Keratinocyte (primary cell): ENCODE data around the gene ITGB2. TPM values are rescaled to one million over a fixed set of nuclear protein-coding genes. Genes with fewer than 3 reads are reported as not detected.
A peak's percentile ranks its signal among the peaks of the same experiment; 100 is the strongest.

Experiments used
- DNase-seq: peaks from one replicate; pipeline ENCODE4 v3.0.0-alpha.2; 2011; ENCODE audit warnings: low read depth, missing footprints, low spot score
- FAIRE-seq: peaks from 2 replicates; lab custom pipeline; 2011; peaks lifted over from hg19 to GRCh38; lab: Jason Lieb, UNC
- H2AFZ ChIP-seq: 2 replicates; pipeline ENCODE4 v1.6.0; 2012; ENCODE audit warnings: low read length, control low read depth, inconsistent platforms; ENCODE audit not compliant: control insufficient read depth
- H3K27ac ChIP-seq: 2 replicates; pipeline ENCODE4 v1.5.1; 2011; ENCODE audit warnings: low read length; ENCODE audit not compliant: control insufficient read depth, insufficient read depth
- H3K27me3 ChIP-seq: 3 replicates; pipeline ENCODE4 v1.6.0; 2011; ENCODE audit warnings: low read length; ENCODE audit not compliant: control insufficient read depth, insufficient read depth; ENCODE audit errors: extremely low read depth
- H3K36me3 ChIP-seq, 2 experiments: 2 replicates in 1 of 2; 3 replicates in 1 of 2; pipeline ENCODE4 v1.5.1; 2011; ENCODE audit warnings: low read length in 2 of 2, mild to moderate bottlenecking in 1 of 2; ENCODE audit not compliant: control insufficient read depth in 2 of 2, insufficient read depth in 2 of 2; ENCODE audit errors: extremely low read depth in 1 of 2
- H3K4me1 ChIP-seq: 3 replicates; pipeline ENCODE4 v1.5.1; 2011; ENCODE audit warnings: low read length; ENCODE audit not compliant: control insufficient read depth, insufficient read depth; ENCODE audit errors: extremely low read depth
- H3K4me2 ChIP-seq: 3 replicates; pipeline ENCODE4 v1.6.0; 2011; ENCODE audit warnings: low read depth, low read length; ENCODE audit not compliant: control insufficient read depth, insufficient read depth; ENCODE audit errors: extremely low read depth
- H3K4me3 ChIP-seq, 3 experiments: fragments of 200-600 bp in 1 of 3; sonication (generic) in 1 of 3; 2 replicates in 2 of 3; 3 replicates in 1 of 3; pipeline ENCODE4 v1.5.1; 2011 to 2016; ENCODE audit warnings: low read length in 3 of 3, mild to moderate bottlenecking in 3 of 3, control low read depth in 2 of 3, inconsistent platforms in 1 of 3, low read depth in 1 of 3, mixed read lengths in 1 of 3, mixed run types in 1 of 3, moderate library complexity in 1 of 3; ENCODE audit not compliant: control insufficient read depth in 2 of 3, insufficient read depth in 2 of 3; ENCODE audit errors: extremely low read depth in 1 of 3
- H3K79me2 ChIP-seq: 2 replicates; pipeline ENCODE4 v1.6.0; 2012; ENCODE audit warnings: low read length; ENCODE audit not compliant: control insufficient read depth, insufficient read depth
- H3K9ac ChIP-seq: 3 replicates; pipeline ENCODE4 v1.6.0; 2011; ENCODE audit warnings: low read length; ENCODE audit not compliant: control insufficient read depth, insufficient read depth; ENCODE audit errors: extremely low read depth
- H3K9me1 ChIP-seq: 3 replicates; pipeline ENCODE4 v1.6.0; 2011; ENCODE audit warnings: low read length; ENCODE audit not compliant: control insufficient read depth, insufficient read depth; ENCODE audit errors: extremely low read depth
- H3K9me3 ChIP-seq: 2 replicates; pipeline ENCODE4 v1.5.1; 2012; ENCODE audit warnings: low read depth, low read length; ENCODE audit not compliant: control insufficient read depth
- H4K20me1 ChIP-seq: 3 replicates; pipeline ENCODE4 v1.6.0; 2011; ENCODE audit warnings: low read length; ENCODE audit not compliant: control insufficient read depth, insufficient read depth; ENCODE audit errors: extremely low read depth
- EZH2 ChIP-seq: IDR thresholded peaks from one replicate; pipeline ENCODE4 v1.6.1; 2012; ENCODE audit warnings: inconsistent platforms, mild to moderate bottlenecking, low read length, moderate library complexity
- dilution Hi-C: fragments of 300-500 bp; cut with MboI; formaldehyde crosslinking; loops from one replicate; pipeline ENCODE4 v1.7.0; 2020; ENCODE audit warnings: low sequenced_read_pairs; ENCODE audit not compliant: extremely low pct_ligation_motif_present
- polyA plus RNA-seq, 5 experiments: library from polyadenylated mRNA; depleted of rRNA in 3 of 5; stranded (reverse) in 3 of 5; stranded (forward) in 1 of 5; unstranded in 1 of 5; fragments of >200 nt; gene quantifications; 1 replicate in 1 of 5; 2 replicates in 3 of 5; 3 replicates in 1 of 5; pipeline versions ENCODE4 v1.2.1 to v1.2.3, GENCODE V29; 2011 to 2012; ENCODE audit warnings: missing spikeins in 2 of 5, low read depth in 1 of 5, low replicate concordance in 1 of 5
- TF ChIP-seq, protein P1 (sequence below), 3 experiments: IDR thresholded peaks in 1 of 3; conservative IDR thresholded peaks in 1 of 3; optimal IDR thresholded peaks in 1 of 3; 2 replicates in 2 of 3; 3 replicates in 1 of 3; pipeline versions ENCODE3 to v1.5.1; 2011; ENCODE audit warnings: low read length in 3 of 3, mild to moderate bottlenecking in 3 of 3, moderate library complexity in 2 of 3, control low read depth in 1 of 3, inconsistent platforms in 1 of 3; ENCODE audit not compliant: insufficient read depth in 2 of 3; ENCODE audit errors: extremely low read depth in 1 of 3

ITGB2 gene
- polyA plus RNA-seq, 1 donor (not counting 4 experiments of a cell fraction or from before 2014, with no cell fraction given) = 0.55 TPM

DNA sequence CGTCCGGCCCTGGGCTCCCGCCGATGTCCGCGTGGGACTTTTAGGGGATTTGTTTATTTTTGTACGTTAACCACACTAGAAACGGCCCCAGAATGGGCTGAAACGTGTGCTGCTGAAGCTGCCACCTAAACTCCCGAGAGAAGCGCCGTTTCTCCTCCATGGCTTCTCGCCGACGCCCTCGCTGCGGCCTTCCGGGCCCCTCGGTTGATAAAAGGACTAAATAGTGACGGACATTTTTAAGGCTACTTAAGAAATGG lies 46.5 kb downstream of the ITGB2 start:
- Histone ChIP-seq H3K27me3 (no peaks in the 10 kb centered on the region), H3K9me3 (no peaks in the 10 kb centered on the region), H3K4me2 (peak overlapping the region; percentile 95), H3K4me3 (peak overlapping the region; percentile 74 to 92 (median 82)), H3K79me2 (peaks cover 42% of the 10 kb centered on the region), H2AFZ (peak overlapping the region; percentile 85), H3K4me1 (peaks cover 50% of the 10 kb centered on the region), H4K20me1 (peaks cover 28% of the 10 kb centered on the region), H3K36me3 (no peaks in the 10 kb centered on the region), H3K27ac (peak overlapping the region; percentile 69), H3K9ac (peak overlapping the region; percentile 76), H3K9me1 (peaks cover 7% of the 10 kb centered on the region)
- TF ChIP-seq EZH2 = no peak
- TF ChIP-seq, protein P1, sequence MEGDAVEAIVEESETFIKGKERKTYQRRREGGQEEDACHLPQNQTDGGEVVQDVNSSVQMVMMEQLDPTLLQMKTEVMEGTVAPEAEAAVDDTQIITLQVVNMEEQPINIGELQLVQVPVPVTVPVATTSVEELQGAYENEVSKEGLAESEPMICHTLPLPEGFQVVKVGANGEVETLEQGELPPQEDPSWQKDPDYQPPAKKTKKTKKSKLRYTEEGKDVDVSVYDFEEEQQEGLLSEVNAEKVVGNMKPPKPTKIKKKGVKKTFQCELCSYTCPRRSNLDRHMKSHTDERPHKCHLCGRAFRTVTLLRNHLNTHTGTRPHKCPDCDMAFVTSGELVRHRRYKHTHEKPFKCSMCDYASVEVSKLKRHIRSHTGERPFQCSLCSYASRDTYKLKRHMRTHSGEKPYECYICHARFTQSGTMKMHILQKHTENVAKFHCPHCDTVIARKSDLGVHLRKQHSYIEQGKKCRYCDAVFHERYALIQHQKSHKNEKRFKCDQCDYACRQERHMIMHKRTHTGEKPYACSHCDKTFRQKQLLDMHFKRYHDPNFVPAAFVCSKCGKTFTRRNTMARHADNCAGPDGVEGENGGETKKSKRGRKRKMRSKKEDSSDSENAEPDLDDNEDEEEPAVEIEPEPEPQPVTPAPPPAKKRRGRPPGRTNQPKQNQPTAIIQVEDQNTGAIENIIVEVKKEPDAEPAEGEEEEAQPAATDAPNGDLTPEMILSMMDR (optimal IDR thresholded peaks at IDR 0.05 in 1 of 3, IDR thresholded peaks at IDR 0.05 in 1 of 3, conservative IDR thresholded peaks at IDR 0.05 in 1 of 3; ENCODE audit: extremely low read depth in 1 of 3, insufficient read depth in 2 of 3, low read length in 3 of 3) = no peak
- DNase-seq = no peak
- dilution Hi-C loops = no loop called here
- no peak for FAIRE-seq

DNA sequence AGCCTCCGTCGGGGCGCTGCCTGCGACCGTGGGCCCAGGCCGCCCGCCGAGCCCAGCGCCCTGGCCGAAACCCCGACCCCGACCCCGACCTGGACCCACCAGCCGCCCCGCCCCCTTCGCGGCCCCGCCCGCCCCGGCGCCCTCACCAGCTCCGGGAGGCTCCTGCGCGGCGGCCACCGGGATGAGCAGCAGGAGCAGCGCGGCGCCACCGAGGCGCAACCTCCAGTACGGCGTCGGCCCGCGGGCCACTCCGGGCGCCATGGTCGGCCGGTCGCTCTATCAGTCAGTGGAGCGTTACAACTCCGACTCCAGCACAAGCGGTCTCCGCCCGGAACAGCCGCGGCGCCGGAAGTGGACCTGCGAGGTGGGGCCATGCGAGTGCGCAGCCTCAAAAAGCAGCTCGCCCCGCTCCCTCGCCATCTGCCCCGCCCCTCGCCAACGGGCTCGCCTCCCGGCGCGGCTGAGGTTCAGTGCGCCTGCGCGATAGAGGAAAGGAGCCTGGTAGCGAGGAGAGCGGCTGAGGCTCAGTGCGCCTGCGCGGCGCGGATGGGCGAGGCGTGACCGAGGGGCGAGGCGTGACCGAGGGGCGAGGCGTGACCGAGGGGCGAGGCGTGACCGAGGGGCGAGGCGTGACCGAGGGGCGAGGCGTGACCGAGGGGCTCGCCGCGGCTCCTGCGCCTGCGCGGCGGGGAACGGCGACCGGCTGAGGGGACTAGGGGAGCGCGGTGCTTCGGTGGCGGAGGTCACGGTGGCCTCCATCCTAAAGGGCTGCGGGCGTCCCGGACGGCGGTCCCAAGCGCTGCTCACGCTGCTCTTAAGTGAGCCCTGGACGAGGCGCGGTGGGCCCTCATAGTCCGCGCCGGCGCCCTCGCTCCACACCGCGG lies 47.1 kb downstream of the ITGB2 start, which contains the start of gene PTTG1IP:
Gene PTTG1IP (minus strand): TSS at position 335 of the 884 bp plus-strand sequence. CDS start 74 bp downstream, at position 261.
- DNase-seq = peak; percentile 82
- dilution Hi-C loops = no loop called here
- H2AFZ ChIP-seq = peak within 1 kb of the TSS; percentile 85

More for the DNA sequence above, 47.1 kb downstream of the ITGB2 start, which contains the start of gene PTTG1IP:
- Histone ChIP-seq H3K27me3 (no peaks in the 10 kb centered on the region), H3K9ac (peak within 1 kb of the TSS; percentile 80), H3K4me1 (peaks cover 48% of the 10 kb centered on the region), H3K27ac (peak within 1 kb of the TSS; percentile 69), H3K9me1 (peaks cover 7% of the 10 kb centered on the region), H3K4me2 (peak within 1 kb of the TSS; percentile 95), H3K4me3 (peak within 1 kb of the TSS; percentile 82 to 92 (median 85)), H4K20me1 (peaks cover 33% of the 10 kb centered on the region), H3K9me3 (no peaks in the 10 kb centered on the region), H3K36me3 (no peaks in the 10 kb centered on the region), H3K79me2 (peaks cover 47% of the 10 kb centered on the region)
- TF ChIP-seq, protein P1 (optimal IDR thresholded peaks at IDR 0.05 in 1 of 3, IDR thresholded peaks at IDR 0.05 in 1 of 3, conservative IDR thresholded peaks at IDR 0.05 in 1 of 3; ENCODE audit: extremely low read depth in 1 of 3, insufficient read depth in 2 of 3, low read length in 3 of 3) = no peak
- TF ChIP-seq EZH2 = no peak
- FAIRE-seq = no peak
